CD4-positive, alpha-beta T cell treated with Interleukin-21 for 1 hour (primary cell): ENCODE results near the gene SYT7.

Source experiments
- DNase-seq: peaks from one replicate; pipeline ENCODE4 v3.0.0-alpha.2; 2020

The SYT7 gene

GRCh38 chr11:61607920-61608599, 27.2 kb upstream of the SYT7 start:
- DNase-seq = no peak

- no peak for DNase-seq
Observed at GRCh38 chr11:61607426-61607825, 26.6 kb upstream of the SYT7 start.

- DNase-seq = no peak
Observed at GRCh38 chr11:61603667-61604066, 22.8 kb upstream of the SYT7 start.

GRCh38 chr11:61602775-61603569, 22.1 kb upstream of the SYT7 start:
- no peak for DNase-seq

GRCh38 chr11:61601512-61601911, 20.6 kb upstream of the SYT7 start:
- DNase-seq = no peak

- DNase-seq = no peak
Observed at GRCh38 chr11:61599968-61600710, 19.3 kb upstream of the SYT7 start.

- DNase-seq = no peak
Observed at GRCh38 chr11:61598886-61599868, 18.3 kb upstream of the SYT7 start.

GRCh38 chr11:61598374-61598773, 17.5 kb upstream of the SYT7 start:
- no peak for DNase-seq

- no peak for DNase-seq
Observed at GRCh38 chr11:61596990-61597389, 16.1 kb upstream of the SYT7 start.

- no peak for DNase-seq
Observed at GRCh38 chr11:61596542-61596941, 15.7 kb upstream of the SYT7 start.

- DNase-seq = no peak
Observed at GRCh38 chr11:61594907-61595257, 14.0 kb upstream of the SYT7 start.

- DNase-seq = no peak
Observed at GRCh38 chr11:61593151-61593550, 12.3 kb upstream of the SYT7 start.

- no peak for DNase-seq
Observed at GRCh38 chr11:61592176-61592575, 11.3 kb upstream of the SYT7 start.

GRCh38 chr11:61589961-61590360, 9.1 kb upstream of the SYT7 start:
- no peak for DNase-seq

GRCh38 chr11:61588728-61589191, 7.9 kb upstream of the SYT7 start:
- no peak for DNase-seq

- peak; percentile 64 for DNase-seq
Observed at GRCh38 chr11:61587951-61588727, 7.3 kb upstream of the SYT7 start.

- DNase-seq = peak; percentile 37
Observed at GRCh38 chr11:61587541-61587941, 6.7 kb upstream of the SYT7 start.

- DNase-seq = no peak
Observed at GRCh38 chr11:61586792-61587430, 6.0 kb upstream of the SYT7 start.

GRCh38 chr11:61585115-61585514, 4.2 kb upstream of the SYT7 start:
- DNase-seq = no peak

GRCh38 chr11:61581931-61582330, 1.1 kb upstream of the SYT7 start:
- no peak for DNase-seq

GRCh38 chr11:61580271-61580888, 496 bp downstream of the SYT7 start:
- no peak for DNase-seq
